Body of pancreas (tissue), 4 donors: Measurements from ENCODE around the gene AUH.

Experiments
- POLR2A ChIP-seq, 3 donors: fragments of 450-650 bp; IDR thresholded peaks; one replicate each; pipeline ENCODE4 v1.6.1; 2016; ENCODE audit warnings: antibody characterized with exemption in 3 of 3, mild to moderate bottlenecking in 2 of 3
- TF ChIP-seq, protein P1 (sequence below), 7 experiments: fragments of 450-650 bp in 4 of 7; fragments of 200-600 bp in 3 of 7; sonication (generic) in 3 of 7; IDR thresholded peaks; one replicate each; pipeline ENCODE4 v1.5.1; 2016 to 2019; ENCODE audit warnings: antibody characterized with exemption in 7 of 7

GRCh38 chr9:91274949-91275492 lies 86.7 kb downstream of the AUH start:
- TF ChIP-seq, protein P1, sequence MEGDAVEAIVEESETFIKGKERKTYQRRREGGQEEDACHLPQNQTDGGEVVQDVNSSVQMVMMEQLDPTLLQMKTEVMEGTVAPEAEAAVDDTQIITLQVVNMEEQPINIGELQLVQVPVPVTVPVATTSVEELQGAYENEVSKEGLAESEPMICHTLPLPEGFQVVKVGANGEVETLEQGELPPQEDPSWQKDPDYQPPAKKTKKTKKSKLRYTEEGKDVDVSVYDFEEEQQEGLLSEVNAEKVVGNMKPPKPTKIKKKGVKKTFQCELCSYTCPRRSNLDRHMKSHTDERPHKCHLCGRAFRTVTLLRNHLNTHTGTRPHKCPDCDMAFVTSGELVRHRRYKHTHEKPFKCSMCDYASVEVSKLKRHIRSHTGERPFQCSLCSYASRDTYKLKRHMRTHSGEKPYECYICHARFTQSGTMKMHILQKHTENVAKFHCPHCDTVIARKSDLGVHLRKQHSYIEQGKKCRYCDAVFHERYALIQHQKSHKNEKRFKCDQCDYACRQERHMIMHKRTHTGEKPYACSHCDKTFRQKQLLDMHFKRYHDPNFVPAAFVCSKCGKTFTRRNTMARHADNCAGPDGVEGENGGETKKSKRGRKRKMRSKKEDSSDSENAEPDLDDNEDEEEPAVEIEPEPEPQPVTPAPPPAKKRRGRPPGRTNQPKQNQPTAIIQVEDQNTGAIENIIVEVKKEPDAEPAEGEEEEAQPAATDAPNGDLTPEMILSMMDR (IDR thresholded peaks at IDR 0.05): no peak
- TF ChIP-seq POLR2A (IDR thresholded peaks at IDR 0.05): no peak
